Measurements from ENCODE around the gene SURF4.
"Not testable (repeated sequence)": the region's sequence is repeated elsewhere in the genome, so short reads cannot be mapped to it uniquely, and the experiment has no call there.

Gene SURF4

DNA sequence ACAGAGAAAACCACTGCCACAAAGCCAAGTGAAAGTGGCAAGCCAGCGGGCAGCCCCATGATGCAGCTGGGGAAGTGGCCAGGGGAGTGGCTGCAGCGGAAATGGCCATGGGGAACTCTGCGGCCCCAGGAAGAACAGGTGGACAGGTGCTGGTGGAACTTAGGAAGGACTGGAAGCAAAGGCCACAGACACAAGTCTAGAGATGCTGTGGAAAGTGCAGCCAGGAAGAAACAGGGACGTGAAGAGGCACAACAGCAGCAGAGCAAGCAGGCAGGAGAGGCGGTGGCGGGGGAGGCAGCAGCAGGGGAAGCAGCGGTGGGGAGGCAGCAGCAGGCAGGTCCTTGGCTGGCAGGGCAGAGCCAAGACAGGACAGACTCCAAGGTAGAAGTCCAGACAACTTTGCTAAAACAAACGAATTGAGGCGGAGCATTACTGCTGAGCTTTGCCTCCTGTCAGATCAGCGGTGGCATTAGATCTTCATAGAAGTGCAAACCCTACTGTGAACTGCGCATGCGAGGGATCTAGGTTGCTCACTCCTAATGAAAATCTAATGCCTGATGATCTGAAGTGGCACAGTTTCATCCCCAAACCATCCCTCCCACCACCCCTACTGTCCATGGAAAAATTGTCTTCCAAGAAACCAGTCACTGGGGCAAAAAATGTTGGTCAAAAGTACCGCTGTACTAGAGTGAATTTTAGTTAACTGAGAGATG is 51.7 kb downstream of the SURF4 start:
- peaks cover 14% of the 10 kb centered on the region for H3K9me3 ChIP-seq (ENCODE audit: insufficient read depth, low read depth, low read length)
- H3K4me1 ChIP-seq (ENCODE audit: insufficient read depth, low read length) = no peaks in the 10 kb centered on the region
- no peak overlapping the region for H3K27ac ChIP-seq (ENCODE audit: low read length)
- H3K4me3 ChIP-seq (ENCODE audit: low read length) = no peak overlapping the region
- H3K9ac ChIP-seq (ENCODE audit: low read depth, low read length) = no peak overlapping the region
- H3K36me3 ChIP-seq (ENCODE audit: insufficient read depth, low read depth, low read length) = no peaks in the 10 kb centered on the region
- no peaks in the 10 kb centered on the region for H3K27me3 ChIP-seq (ENCODE audit: insufficient read depth, low read length)

DNA sequence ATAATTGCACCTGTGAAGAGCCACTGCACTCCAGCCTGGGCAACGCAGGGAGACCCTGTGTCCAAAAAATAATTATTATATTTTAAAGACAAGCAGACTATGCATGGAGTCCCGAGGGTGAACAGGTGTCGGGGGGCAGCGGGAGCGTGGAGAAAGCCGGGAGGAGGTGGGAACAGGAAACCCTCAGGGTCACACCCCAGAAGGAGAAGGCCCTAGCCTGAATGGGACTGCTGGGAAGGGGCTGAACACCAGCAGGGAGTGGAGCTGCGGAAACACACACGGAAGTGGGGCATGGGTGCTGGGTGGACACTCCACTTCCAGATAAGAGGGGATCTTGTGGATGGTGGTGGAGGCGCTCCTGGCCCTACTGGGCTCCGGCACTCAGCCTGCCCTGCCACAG is 52.6 kb downstream of the SURF4 start:
- Histone ChIP-seq H3K9ac (ENCODE audit: low read depth, low read length) (no peak overlapping the region), H3K4me3 (ENCODE audit: low read length) (no peak overlapping the region), H3K9me3 (ENCODE audit: insufficient read depth, low read depth, low read length) (peaks cover 14% of the 10 kb centered on the region), H3K4me1 (ENCODE audit: insufficient read depth, low read length) (no peaks in the 10 kb centered on the region), H3K36me3 (ENCODE audit: insufficient read depth, low read depth, low read length) (no peaks in the 10 kb centered on the region), H3K27me3 (ENCODE audit: insufficient read depth, low read length) (no peaks in the 10 kb centered on the region), H3K27ac (ENCODE audit: low read length) (no peak overlapping the region)

DNA sequence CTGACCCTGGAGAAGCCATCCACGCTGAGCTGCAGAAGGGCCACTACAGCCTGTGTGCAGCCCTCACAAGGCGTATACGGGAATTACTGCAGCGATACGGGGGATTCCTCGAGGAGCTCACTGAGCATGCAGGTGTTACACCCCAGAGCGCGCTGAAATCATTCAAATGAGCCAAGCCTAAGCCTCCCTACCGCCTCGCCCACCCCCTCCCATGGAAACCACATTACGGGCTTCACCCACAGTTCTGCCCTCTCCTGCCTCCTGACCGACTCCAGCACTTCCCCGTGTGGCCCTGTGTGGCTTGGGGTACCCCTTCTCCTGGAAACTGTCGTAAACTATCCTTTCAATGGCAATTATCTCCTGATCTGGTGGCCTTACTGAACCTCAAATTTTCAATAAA is 53.2 kb downstream of the SURF4 start:
- no peaks in the 10 kb centered on the region for H3K36me3 ChIP-seq (ENCODE audit: insufficient read depth, low read depth, low read length)
- H3K4me3 ChIP-seq (ENCODE audit: low read length) = no peak overlapping the region
- no peaks in the 10 kb centered on the region for H3K27me3 ChIP-seq (ENCODE audit: insufficient read depth, low read length)
- peaks cover 14% of the 10 kb centered on the region for H3K9me3 ChIP-seq (ENCODE audit: insufficient read depth, low read depth, low read length)
- H3K27ac ChIP-seq (ENCODE audit: low read length) = no peak overlapping the region
- no peaks in the 10 kb centered on the region for H3K4me1 ChIP-seq (ENCODE audit: insufficient read depth, low read length)
- no peak overlapping the region for H3K9ac ChIP-seq (ENCODE audit: low read depth, low read length)

DNA sequence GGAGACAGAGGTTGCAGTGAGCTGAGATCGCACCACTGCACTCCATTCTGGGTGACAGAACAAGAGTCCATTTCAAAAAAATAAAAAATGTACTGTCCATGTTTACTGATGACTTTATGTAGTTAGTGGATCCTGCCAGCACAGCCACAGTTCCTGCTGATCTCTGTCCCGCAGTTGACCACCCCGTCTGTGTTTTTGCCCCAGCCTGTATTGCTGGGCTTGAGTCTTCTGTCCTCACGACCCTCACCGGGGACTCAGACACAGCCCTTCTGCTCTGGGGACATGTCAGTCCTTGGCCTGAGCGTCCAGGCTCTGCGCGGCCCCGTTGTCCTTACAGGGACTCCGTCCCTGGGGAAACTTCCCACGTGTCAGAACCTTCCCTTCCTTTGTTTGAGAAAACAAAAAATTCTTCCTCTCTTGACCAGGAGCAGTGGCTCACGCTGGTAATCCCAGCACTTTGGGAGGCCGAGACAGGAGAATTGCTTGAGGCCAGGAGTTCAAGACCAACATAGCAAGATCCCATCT is 54.4 kb downstream of the SURF4 start:
- Histone ChIP-seq H3K36me3 (ENCODE audit: insufficient read depth, low read depth, low read length) (no peaks in the 10 kb centered on the region), H3K4me1 (ENCODE audit: insufficient read depth, low read length) (no peaks in the 10 kb centered on the region), H3K9ac (ENCODE audit: low read depth, low read length) (no peak overlapping the region), H3K9me3 (ENCODE audit: insufficient read depth, low read depth, low read length) (peaks cover 14% of the 10 kb centered on the region), H3K27ac (ENCODE audit: low read length) (no peak overlapping the region), H3K4me3 (ENCODE audit: low read length) (no peak overlapping the region), H3K27me3 (ENCODE audit: insufficient read depth, low read length) (no peaks in the 10 kb centered on the region)

DNA sequence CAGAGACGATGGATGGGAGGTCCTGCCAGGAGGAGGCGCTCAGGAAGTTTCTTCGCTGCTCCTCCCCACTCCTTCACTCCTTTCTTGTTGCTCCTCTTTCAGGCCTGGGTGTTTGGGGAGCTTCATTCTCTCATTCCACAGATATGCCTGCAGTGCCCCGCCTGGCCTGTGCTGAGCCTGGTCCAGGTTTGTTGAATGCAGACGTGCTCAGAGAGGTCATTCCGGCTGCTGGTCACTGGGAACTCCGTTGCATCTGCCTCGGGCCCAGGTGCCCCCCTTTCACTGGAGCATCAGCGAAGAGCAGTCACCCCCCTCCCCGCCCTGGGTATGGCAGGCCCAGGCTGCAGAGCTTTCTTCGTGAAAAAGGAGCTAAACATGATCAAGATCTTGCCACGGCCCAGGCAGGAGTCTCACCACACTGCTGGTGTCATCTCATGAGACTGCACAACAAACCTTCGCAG is 55.4 kb downstream of the SURF4 start:
- no peak overlapping the region for H3K27ac ChIP-seq (ENCODE audit: low read length)
- no peaks in the 10 kb centered on the region for H3K27me3 ChIP-seq (ENCODE audit: insufficient read depth, low read length)
- no peaks in the 10 kb centered on the region for H3K4me1 ChIP-seq (ENCODE audit: insufficient read depth, low read length)
- H3K36me3 ChIP-seq (ENCODE audit: insufficient read depth, low read depth, low read length) = no peaks in the 10 kb centered on the region
- H3K4me3 ChIP-seq (ENCODE audit: low read length) = no peak overlapping the region
- no peak overlapping the region for H3K9ac ChIP-seq (ENCODE audit: low read depth, low read length)
- peaks cover 14% of the 10 kb centered on the region for H3K9me3 ChIP-seq (ENCODE audit: insufficient read depth, low read depth, low read length)

DNA sequence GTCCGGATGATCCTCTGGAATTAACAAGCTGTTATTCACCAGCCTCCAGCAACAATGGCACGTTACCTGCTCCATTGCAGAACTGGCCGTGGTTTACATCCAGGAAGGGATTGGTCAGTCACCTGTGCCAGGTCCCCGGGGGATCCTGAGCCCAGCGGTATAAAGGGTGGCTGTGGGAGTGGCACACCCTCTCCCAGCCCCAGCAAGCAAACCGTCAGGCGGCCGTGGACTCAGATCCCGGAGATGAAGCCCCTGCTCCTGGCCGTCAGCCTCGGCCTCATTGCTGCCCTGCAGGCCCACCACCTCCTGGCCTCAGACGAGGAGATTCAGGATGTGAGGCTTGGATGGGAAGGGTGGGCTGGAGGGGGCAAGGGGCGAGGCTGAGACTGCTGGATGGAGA is 58.3 kb downstream of the SURF4 start:
- not testable (repeated sequence) for H3K4me1 ChIP-seq (ENCODE audit: insufficient read depth, low read length); H3K27ac ChIP-seq (ENCODE audit: low read length); H3K36me3 ChIP-seq (ENCODE audit: insufficient read depth, low read depth, low read length); H3K9me3 ChIP-seq (ENCODE audit: insufficient read depth, low read depth, low read length); H3K9ac ChIP-seq (ENCODE audit: low read depth, low read length); H3K27me3 ChIP-seq (ENCODE audit: insufficient read depth, low read length); H3K4me3 ChIP-seq (ENCODE audit: low read length)

DNA sequence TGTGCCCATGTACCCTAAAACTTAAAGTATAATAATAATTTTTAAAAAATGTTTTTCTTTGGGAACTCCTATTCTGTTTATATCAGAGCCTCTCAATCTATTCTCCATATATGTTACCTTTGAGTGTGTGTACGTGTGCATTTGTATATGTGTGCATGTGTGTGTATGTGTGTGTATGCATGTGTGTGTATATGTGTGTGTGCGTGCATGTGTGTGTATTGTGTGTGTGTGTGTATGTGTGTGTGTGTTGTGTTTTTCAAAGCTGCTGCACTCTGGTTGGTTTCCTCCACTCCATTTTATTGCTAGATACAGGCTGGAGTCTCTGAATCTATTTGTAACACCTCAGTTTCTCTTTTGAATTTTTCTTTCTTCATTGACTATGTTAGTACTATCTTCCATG is 59.9 kb downstream of the SURF4 start:
- H3K27me3 ChIP-seq (ENCODE audit: insufficient read depth, low read length) = no peaks in the 10 kb centered on the region
- H3K36me3 ChIP-seq (ENCODE audit: insufficient read depth, low read depth, low read length) = no peaks in the 10 kb centered on the region
- no peak overlapping the region for H3K4me3 ChIP-seq (ENCODE audit: low read length)
- H3K9me3 ChIP-seq (ENCODE audit: insufficient read depth, low read depth, low read length) = no peaks in the 10 kb centered on the region
- no peak overlapping the region for H3K27ac ChIP-seq (ENCODE audit: low read length)
- H3K4me1 ChIP-seq (ENCODE audit: insufficient read depth, low read length) = no peaks in the 10 kb centered on the region
- no peak overlapping the region for H3K9ac ChIP-seq (ENCODE audit: low read depth, low read length)
